Spinal cord (tissue), 10 donors: ENCODE measurements around the gene ZNF319. TPM values are rescaled to one million over a fixed set of nuclear protein-coding genes. Genes with fewer than 3 reads are reported as not detected.
A peak's percentile ranks its signal among the peaks of the same experiment; 100 is the strongest.

Experiments
- DNase-seq, 6 donors: peaks; one replicate each; pipeline versions ENCODE4 v3.0.0 to v3.0.0-alpha.2; 2013 to 2015; ENCODE audit warnings: low spot score in 6 of 6, low read depth in 4 of 6
- H3K27ac ChIP-seq: one replicate; pipeline ENCODE4 v1.5.1; 2013; ENCODE audit warnings: low read depth, low read length, control low read depth
- H3K27me3 ChIP-seq: one replicate; pipeline ENCODE4 v1.6.1; 2013; ENCODE audit warnings: low read length; ENCODE audit not compliant: control insufficient read depth, insufficient read depth
- H3K36me3 ChIP-seq: one replicate; pipeline ENCODE4 v1.6.1; 2013; ENCODE audit warnings: low read length; ENCODE audit not compliant: control insufficient read depth, insufficient read depth
- H3K4me1 ChIP-seq: one replicate; pipeline ENCODE4 v1.6.1; 2013; ENCODE audit warnings: low read length; ENCODE audit not compliant: control insufficient read depth, insufficient read depth
- H3K4me3 ChIP-seq: one replicate; pipeline ENCODE4 v1.5.1; 2013; ENCODE audit warnings: low read depth, low read length, control low read depth
- H3K9me3 ChIP-seq: one replicate; pipeline ENCODE4 v1.6.1; 2013; ENCODE audit warnings: low read length; ENCODE audit not compliant: control insufficient read depth, insufficient read depth
- WGBS: methylation state at CpG from one replicate; pipeline ENCODE4 v1.1.5; 2013; ENCODE audit warnings: missing lambda C conversion rate; ENCODE audit not compliant: insufficient coverage; 5-methylcytosine and 5-hydroxymethylcytosine counted together
- polyA plus RNA-seq, 2 donors: library from polyadenylated mRNA; unstranded; fragments of 120-200 nt; gene quantifications; one replicate each; pipeline ENCODE4 v1.2.1, GENCODE V29; 2013; ENCODE audit not compliant: insufficient read length in 2 of 2
- total RNA-seq, 2 donors: library from RNA; depleted of rRNA in 1 of 2; stranded (reverse); fragments of 120-200 nt in 1 of 2; fragments of >200 nt in 1 of 2; gene quantifications; one replicate each; pipeline versions ENCODE4 v1.2.3 to v1.2.4, GENCODE V29; 2013 to 2014
- donor health status: healthy.

ZNF319 gene
- total and polyA plus RNA-seq, 4 donors, result 3.7 to 18.1 (median 10.8) TPM

GRCh38 chr16:58022601-58023371 is 22.3 kb upstream of the ZNF319 start:
- Histone ChIP-seq H3K27me3 (peaks cover 3% of the 10 kb centered on the region), H3K4me1 (peaks cover 68% of the 10 kb centered on the region), H3K9me3 (no peaks in the 10 kb centered on the region), H3K36me3 (peaks cover 23% of the 10 kb centered on the region), H3K27ac (peak overlapping the region; percentile 40), H3K4me3 (no peak overlapping the region)
- WGBS, result 3% methylated on average over 11 of the region's 18 CpGs
- peak in 3 of 6 donors; percentile 32 to 92 (median 84) for DNase-seq

- peak overlapping the region; percentile 41 for H3K27ac ChIP-seq
Observed at GRCh38 chr16:58021661-58022551, 21.4 kb upstream of the ZNF319 start.

GRCh38 chr16:58020628-58021521 is 20.4 kb upstream of the ZNF319 start:
- H3K9me3 ChIP-seq, result no peaks in the 10 kb centered on the region
- no peak overlapping the region for H3K4me3 ChIP-seq
- 44% methylated on average over 5 of the region's 8 CpGs for WGBS
- peak overlapping the region; percentile 41 for H3K27ac ChIP-seq
- peak in 3 of 6 donors; percentile 60 to 95 (median 90) for DNase-seq
- H3K27me3 ChIP-seq, result peaks cover 3% of the 10 kb centered on the region
- H3K4me1 ChIP-seq, result peaks cover 53% of the 10 kb centered on the region
- peaks cover 23% of the 10 kb centered on the region for H3K36me3 ChIP-seq

More at GRCh38 chr16:58021661-58022551, 21.4 kb upstream of the ZNF319 start:
- no peak for DNase-seq
- H3K4me3 ChIP-seq, result no peak overlapping the region
- peaks cover 23% of the 10 kb centered on the region for H3K36me3 ChIP-seq
- 74% methylated on average over 7 of the region's 8 CpGs for WGBS
- H3K4me1 ChIP-seq, result peaks cover 59% of the 10 kb centered on the region
- peaks cover 3% of the 10 kb centered on the region for H3K27me3 ChIP-seq
- no peaks in the 10 kb centered on the region for H3K9me3 ChIP-seq

GRCh38 chr16:58019866-58020538 is 19.5 kb upstream of the ZNF319 start:
- H3K36me3 ChIP-seq, result peaks cover 23% of the 10 kb centered on the region
- 80% methylated on average over 8 of the region's 8 CpGs for WGBS
- no peak for DNase-seq

GRCh38 chr16:58018803-58019202 is 18.3 kb upstream of the ZNF319 start:
- Histone ChIP-seq H3K4me1 (peaks cover 39% of the 10 kb centered on the region), H3K36me3 (peaks cover 23% of the 10 kb centered on the region), H3K4me3 (no peak overlapping the region), H3K27ac (no peak overlapping the region), H3K27me3 (no peaks in the 10 kb centered on the region), H3K9me3 (no peaks in the 10 kb centered on the region)
- WGBS, result 75% methylated on average over 7 of the region's 7 CpGs
- peak in 1 of 6 donors; percentile 7 for DNase-seq

More at GRCh38 chr16:58019866-58020538, 19.5 kb upstream of the ZNF319 start:
- peaks cover 3% of the 10 kb centered on the region for H3K27me3 ChIP-seq
- H3K27ac ChIP-seq, result no peak overlapping the region
- H3K9me3 ChIP-seq, result no peaks in the 10 kb centered on the region
- H3K4me1 ChIP-seq, result peaks cover 48% of the 10 kb centered on the region
- H3K4me3 ChIP-seq, result no peak overlapping the region

DNA sequence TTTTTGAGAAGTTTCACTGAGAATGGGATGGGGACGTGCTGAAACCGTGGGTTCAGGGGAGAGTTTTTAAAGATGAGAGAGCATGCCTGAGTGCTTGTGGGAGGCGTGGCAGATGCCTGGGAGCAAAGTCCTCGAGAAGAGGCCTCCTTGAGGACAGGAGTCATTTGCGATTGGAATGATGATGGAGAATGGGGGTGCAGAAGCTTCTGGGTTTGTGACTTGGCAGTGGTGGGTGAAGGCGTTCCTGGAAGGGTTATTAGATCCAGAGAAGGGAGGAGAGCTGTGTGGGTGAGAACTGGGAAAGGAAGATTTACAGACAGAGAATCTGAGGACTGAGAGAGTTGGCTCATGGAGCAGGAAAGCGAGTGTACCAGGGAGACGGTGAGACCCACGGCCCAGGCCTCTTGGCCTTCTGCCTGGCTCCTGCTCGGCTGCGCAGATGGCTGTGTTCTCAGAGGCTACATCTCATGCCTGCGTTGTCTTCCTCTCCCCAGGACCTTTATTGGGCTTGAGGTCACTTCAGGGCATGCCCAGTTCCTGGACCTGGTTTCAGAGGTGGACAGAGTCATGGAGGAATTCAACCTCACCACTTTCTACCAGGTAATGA is 16.5 kb upstream of the ZNF319 start:
- Histone ChIP-seq H3K27me3 (no peaks in the 10 kb centered on the region), H3K27ac (no peak overlapping the region), H3K4me1 (peaks cover 20% of the 10 kb centered on the region), H3K4me3 (no peak overlapping the region), H3K9me3 (no peaks in the 10 kb centered on the region), H3K36me3 (peaks cover 28% of the 10 kb centered on the region)
- DNase-seq, result no peak
- WGBS, result 75% methylated on average over 12 of the region's 12 CpGs

GRCh38 chr16:58013201-58013956 is 12.9 kb upstream of the ZNF319 start:
- no peaks in the 10 kb centered on the region for H3K27me3 ChIP-seq
- DNase-seq, result no peak
- 83% methylated on average over 3 of the region's 9 CpGs for WGBS
- peaks cover 11% of the 10 kb centered on the region for H3K36me3 ChIP-seq
- no peaks in the 10 kb centered on the region for H3K9me3 ChIP-seq
- no peak overlapping the region for H3K27ac ChIP-seq
- H3K4me3 ChIP-seq, result no peak overlapping the region
- no peaks in the 10 kb centered on the region for H3K4me1 ChIP-seq

DNA sequence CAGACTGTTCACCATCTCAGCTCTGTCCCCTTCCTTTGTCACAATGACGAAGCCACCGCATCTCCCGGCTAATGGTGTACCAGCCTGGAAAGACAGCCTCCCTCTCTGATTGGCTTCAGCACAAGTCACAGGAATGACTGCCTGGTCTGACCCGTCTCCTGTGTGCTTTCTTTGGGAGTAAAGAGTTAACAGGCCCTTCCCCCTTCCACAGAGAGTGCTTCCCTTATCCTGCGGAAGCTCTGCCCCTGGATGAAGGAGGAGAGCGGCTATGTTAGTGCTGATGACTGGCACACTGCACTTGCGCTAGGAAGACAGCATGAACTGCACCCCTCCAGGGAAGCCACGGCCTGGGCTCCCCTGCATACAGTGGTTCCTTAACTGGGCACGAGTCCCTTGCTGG is 12.0 kb upstream of the ZNF319 start:
- Histone ChIP-seq H3K27me3 (no peaks in the 10 kb centered on the region), H3K4me3 (no peak overlapping the region), H3K27ac (no peak overlapping the region), H3K36me3 (peaks cover 11% of the 10 kb centered on the region), H3K9me3 (no peaks in the 10 kb centered on the region), H3K4me1 (no peaks in the 10 kb centered on the region)
- 71% methylated on average over 8 of the region's 9 CpGs for WGBS
- no peak for DNase-seq
